Breast epithelium (tissue), 3 donors: ENCODE data around the gene TBC1D13.

Source experiments
- POLR2A ChIP-seq: fragments of 450-650 bp; IDR thresholded peaks from one replicate; pipeline ENCODE4 v1.6.1; 2016; ENCODE audit warnings: antibody characterized with exemption, mild to moderate bottlenecking, moderate library complexity
- TF ChIP-seq, protein P1 (sequence below), 3 donors: fragments of 450-650 bp; IDR thresholded peaks; one replicate each; pipeline ENCODE4 v1.5.1; 2016 to 2017; ENCODE audit warnings: antibody characterized with exemption in 3 of 3, mild to moderate bottlenecking in 3 of 3, moderate library complexity in 3 of 3

GRCh38 chr9:128792134-128792533 lies 5.1 kb downstream of the TBC1D13 start:
- TF ChIP-seq, protein P1, sequence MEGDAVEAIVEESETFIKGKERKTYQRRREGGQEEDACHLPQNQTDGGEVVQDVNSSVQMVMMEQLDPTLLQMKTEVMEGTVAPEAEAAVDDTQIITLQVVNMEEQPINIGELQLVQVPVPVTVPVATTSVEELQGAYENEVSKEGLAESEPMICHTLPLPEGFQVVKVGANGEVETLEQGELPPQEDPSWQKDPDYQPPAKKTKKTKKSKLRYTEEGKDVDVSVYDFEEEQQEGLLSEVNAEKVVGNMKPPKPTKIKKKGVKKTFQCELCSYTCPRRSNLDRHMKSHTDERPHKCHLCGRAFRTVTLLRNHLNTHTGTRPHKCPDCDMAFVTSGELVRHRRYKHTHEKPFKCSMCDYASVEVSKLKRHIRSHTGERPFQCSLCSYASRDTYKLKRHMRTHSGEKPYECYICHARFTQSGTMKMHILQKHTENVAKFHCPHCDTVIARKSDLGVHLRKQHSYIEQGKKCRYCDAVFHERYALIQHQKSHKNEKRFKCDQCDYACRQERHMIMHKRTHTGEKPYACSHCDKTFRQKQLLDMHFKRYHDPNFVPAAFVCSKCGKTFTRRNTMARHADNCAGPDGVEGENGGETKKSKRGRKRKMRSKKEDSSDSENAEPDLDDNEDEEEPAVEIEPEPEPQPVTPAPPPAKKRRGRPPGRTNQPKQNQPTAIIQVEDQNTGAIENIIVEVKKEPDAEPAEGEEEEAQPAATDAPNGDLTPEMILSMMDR (IDR thresholded peaks at IDR 0.05), result no peak
- no peak for TF ChIP-seq POLR2A
